Stomach (tissue), 4 donors: ENCODE measurements around the gene LRP6.

ENCODE experiments used
- POLR2A ChIP-seq, 4 donors: fragments of 450-650 bp; IDR thresholded peaks; one replicate each; pipeline ENCODE4 v1.6.1; 2016; ENCODE audit warnings: antibody characterized with exemption in 4 of 4, control low read depth in 2 of 4, mild to moderate bottlenecking in 1 of 4, moderate library complexity in 1 of 4
- POLR2AphosphoS5 ChIP-seq, 3 donors: sonication (generic); formaldehyde crosslinking; IDR thresholded peaks; one replicate each; pipeline ENCODE4 v1.6.1; 2016; ENCODE audit warnings: antibody characterized with exemption in 3 of 3
- TF ChIP-seq, protein P1 (sequence below), 7 experiments: fragments of 450-650 bp in 4 of 7; fragments of 200-600 bp in 3 of 7; sonication (generic) in 3 of 7; IDR thresholded peaks; one replicate each; pipeline ENCODE4 v1.5.1; 2016 to 2019; ENCODE audit warnings: antibody characterized with exemption in 7 of 7, control low read depth in 2 of 7, mild to moderate bottlenecking in 1 of 7

DNA sequence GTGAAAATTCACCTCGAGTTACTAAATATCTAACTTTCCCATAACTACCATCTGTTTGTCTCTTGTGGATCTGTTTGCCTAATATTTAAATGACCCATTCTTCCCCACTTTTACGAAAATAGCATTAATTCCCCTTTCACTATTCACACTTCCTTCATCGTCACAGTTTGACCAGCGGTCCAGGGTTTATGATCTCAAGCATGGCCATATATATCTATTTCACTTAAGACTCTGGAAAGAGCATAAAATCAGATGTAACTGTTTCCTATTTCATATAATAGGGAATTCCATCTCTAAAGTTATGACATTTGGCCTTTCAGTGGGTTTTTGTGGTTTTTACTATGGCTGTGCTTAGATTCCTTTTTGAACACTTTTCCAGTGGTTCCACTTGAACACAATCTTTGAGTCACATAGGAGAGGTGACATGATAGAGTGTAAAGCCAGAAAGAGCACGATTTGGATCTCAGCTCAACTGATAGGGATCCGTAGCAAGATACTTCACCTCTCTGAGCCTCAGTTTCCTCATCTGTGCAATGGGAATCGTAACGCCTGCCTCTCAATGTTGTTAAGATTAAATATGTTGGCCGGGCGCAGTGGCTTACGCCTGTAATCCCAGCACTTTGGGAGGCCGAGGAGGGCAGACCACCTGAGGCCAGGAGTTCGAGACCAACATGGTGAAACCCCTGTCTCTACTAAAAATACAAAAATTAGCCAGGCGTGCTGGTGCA lies 196.9 kb downstream of the LRP6 start:
- no peak for TF ChIP-seq POLR2AphosphoS5 (IDR thresholded peaks at IDR 0.05)
- TF ChIP-seq, protein P1, sequence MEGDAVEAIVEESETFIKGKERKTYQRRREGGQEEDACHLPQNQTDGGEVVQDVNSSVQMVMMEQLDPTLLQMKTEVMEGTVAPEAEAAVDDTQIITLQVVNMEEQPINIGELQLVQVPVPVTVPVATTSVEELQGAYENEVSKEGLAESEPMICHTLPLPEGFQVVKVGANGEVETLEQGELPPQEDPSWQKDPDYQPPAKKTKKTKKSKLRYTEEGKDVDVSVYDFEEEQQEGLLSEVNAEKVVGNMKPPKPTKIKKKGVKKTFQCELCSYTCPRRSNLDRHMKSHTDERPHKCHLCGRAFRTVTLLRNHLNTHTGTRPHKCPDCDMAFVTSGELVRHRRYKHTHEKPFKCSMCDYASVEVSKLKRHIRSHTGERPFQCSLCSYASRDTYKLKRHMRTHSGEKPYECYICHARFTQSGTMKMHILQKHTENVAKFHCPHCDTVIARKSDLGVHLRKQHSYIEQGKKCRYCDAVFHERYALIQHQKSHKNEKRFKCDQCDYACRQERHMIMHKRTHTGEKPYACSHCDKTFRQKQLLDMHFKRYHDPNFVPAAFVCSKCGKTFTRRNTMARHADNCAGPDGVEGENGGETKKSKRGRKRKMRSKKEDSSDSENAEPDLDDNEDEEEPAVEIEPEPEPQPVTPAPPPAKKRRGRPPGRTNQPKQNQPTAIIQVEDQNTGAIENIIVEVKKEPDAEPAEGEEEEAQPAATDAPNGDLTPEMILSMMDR (IDR thresholded peaks at IDR 0.05), result no peak
- TF ChIP-seq POLR2A (IDR thresholded peaks at IDR 0.05), result no peak
